HG03442 (cell line): Measurements from ENCODE around the gene MYO1E.

Experiments
- ATAC-seq: cut with Tn5 transposase; IDR thresholded peaks from one replicate; pipeline ENCODE4 v1.9.1; 2021; ENCODE audit warnings: mild to moderate bottlenecking, moderate library complexity; ENCODE audit not compliant: unreplicated experiment

MYO1E gene

GRCh38 chr15:59322056-59322759 lies 50.5 kb downstream of the MYO1E start:
- ATAC-seq = no peak

- no peak for ATAC-seq
Observed at GRCh38 chr15:59321000-59321689, 51.5 kb downstream of the MYO1E start.

DNA sequence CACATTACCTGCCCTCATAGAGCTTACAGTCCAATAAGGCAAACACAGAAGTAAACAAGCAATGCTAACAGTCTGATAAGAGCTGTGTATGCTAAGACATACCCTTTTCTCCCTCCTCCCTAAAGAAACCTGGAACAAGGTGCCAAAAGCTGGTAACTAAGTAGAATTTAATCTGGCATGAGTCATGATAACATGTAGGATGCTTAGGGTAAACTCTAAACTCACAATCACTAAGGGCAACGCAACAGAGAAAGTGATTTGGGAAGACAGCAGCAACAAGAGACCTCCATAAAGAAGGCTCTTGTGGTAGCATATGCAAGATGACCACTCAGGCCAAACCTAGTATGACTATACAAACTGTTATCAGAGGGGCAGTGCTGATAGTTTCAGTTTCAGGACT lies 55.5 kb downstream of the MYO1E start:
- no peak for ATAC-seq

DNA sequence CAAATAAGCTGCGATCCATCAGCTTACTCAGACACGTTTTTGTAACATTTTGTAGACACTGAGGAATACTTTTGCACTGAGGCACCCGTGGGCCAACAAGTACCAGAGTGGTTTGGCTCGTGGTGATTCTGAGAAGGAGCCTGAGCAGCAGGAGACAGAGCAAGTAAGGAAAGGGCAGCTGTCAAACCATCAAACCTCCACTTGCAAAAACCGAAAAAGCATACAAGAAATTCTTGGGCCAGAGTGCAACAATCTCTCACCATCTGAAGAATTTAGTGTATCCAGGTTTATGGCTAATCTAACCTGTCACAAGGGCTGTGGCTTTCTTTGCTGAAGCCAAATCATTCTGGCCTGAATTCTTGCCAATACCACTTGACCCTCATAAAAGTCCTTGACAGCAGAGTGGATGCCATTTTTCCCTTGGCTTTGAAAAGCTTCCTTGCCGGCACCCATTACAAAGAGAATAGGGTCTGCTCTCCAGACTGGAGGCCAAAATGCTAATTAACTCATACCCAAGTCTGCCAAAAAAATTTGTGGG lies 56.7 kb downstream of the MYO1E start:
- no peak for ATAC-seq

- ATAC-seq = peak; percentile 80
Observed at GRCh38 chr15:59313641-59314332, 58.9 kb downstream of the MYO1E start.

DNA sequence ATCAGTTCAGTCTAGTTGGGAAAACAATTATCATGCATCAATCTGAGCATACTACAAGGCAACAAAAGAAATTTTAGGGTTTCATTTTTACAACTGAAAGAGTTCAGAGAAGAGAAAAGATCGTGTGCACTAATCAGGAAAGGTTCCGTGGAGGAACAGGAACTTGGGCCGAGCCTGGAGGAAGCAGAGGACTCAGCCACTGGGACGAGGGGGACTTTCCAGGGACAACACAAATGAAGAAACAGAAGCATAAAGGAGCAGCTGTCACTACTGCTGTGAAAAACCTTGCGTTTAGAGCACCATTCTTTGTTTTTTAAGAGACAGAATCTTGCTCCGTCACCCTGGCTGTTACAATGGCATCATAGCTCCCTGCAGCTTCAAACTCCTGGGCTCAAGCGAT lies 60.5 kb downstream of the MYO1E start:
- no peak for ATAC-seq

DNA sequence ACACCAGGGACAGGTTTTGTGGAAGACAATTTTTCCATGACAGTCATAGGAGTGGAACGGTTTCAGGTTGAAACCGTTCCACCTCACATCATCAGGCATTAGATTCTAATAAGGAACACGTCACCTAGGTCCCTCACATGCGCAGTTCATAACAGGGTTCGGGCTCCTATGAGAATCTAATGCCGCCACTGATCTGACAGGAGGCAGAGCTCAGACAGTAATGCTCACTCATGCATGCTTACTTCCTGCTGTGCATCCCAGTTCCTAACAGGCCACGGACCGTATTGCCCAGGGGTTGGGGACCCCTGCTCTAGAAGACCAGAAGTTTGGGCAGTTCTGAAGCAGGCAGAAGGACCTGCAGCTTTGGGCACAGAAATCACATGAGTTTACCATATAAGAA lies 61.5 kb downstream of the MYO1E start:
- ATAC-seq = no peak

DNA sequence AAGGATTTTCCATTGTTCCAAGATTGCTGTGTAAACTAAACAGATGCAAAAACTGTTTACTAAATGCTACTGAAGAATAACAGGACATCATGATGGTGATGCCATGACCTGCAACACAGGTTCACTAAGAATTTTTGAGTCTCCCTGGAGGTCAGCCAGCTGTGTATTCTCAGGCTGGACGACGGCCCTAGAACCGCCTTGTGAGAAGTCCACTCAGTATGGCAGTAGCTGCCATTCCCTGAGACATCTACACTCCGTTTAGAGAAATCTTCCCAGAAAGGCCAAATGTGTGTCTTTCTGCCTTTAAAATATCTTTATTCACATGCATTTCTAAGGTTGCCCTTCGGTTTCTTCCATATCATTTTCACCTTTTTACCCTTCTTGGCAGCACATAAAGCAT lies 63.3 kb downstream of the MYO1E start:
- ATAC-seq = no peak

GRCh38 chr15:59307165-59307537 lies 65.5 kb downstream of the MYO1E start:
- ATAC-seq = no peak

DNA sequence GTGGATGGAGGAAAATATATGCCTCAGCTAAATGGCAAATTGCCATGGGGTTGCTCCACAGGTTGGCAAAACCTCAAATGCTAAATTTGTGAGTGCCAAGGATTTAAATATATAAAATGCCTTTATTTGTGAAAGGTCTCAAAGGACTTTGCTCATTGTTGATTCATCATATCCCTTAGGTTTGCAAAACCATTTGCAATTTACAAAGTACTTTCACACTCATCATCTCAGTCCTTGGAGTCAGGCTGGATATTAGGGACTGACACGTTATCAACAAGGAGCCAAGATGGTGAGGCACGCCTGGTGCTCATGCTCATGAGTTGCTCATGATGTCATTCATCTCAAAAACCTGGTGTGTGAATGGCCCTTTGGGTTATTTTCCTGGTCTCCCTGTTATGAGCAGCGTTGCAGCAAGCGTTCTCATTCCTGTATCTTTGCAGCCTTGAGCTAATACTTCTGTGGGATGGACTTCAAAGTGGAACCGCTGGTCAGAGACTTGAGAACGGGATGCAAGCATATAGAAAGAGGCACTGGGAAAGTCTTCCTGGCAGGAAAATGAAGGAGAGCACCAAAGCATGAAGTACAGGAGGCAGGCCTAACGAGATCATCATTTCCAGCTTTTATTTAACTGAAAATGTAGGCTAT lies 66.0 kb downstream of the MYO1E start:
- no peak for ATAC-seq

GRCh38 chr15:59304807-59305206 lies 67.9 kb downstream of the MYO1E start:
- ATAC-seq = no peak

DNA sequence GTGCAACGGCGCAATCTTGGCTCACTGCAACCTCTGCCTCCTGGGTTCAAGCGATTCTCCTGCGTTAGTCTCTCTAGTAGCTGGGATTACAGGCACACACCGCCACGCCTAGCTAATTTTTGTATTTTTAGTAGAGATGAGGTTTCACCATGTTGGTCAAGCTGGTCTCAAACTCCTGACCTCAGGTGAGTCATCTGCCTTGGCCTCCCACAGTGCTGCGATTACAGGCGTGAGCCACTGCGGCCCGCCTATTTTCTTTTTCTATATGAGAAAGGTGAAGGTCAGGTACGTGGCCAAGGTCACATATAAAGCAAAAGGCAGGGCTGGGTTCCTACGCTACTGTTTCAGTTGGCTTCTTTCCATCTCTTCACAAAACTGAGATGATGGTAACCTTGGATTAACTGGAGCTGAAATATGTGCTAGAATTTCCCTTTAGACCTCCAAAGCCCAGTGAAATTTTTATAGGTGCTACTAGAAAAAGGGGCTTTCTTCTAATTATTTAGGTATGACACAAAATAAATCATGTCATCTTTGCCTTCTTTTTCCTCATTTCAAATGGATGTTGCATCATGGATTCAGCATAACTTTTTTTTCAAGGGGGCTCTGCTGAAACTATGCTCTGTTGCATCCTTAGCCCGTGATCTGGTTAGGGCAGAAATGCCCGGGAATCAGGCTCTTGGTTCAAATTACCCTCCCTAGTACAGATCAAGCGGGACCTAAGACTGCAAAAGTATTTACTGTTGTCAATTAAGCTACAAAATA lies 68.5 kb downstream of the MYO1E start:
- ATAC-seq = peak; percentile 53

DNA sequence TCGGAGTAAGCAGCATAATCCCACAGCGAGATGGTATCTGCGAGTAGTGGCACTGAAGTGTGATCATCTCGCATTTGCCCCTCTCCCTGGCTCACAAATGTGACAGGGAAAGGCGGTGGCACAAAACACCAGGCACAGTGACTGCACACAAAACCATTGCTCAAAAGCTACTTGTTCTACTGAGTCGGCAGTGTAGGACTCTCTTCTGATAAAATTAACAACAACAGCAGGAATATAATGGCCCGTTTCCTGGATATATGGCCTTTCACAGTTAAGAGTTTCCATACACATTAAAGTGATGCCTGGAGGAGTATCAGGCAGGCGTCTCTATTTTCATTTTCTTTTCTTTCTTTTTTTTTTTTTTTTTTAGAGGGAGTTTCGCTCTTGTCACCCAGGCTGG lies 69.0 kb downstream of the MYO1E start:
- ATAC-seq = peak; percentile 13

DNA sequence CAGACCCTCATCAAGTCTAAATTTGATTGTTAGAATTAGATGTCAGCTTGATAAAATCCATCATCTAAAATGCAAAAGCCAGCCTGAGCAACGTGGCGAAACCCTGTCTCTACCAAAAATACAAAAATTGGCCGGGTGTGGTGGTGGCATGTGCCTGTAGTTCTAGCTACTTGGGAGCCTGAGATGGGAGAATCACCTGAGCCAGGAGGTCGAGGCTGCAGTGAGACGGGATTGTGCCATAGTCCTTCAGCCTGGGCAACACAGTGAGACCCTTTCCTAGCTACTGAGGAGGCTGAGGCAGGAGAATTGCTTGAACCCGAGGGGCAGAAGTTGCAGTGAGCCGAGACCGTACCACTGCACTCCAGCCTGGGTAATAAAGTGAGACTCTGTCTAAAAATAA lies 69.5 kb downstream of the MYO1E start:
- no peak for ATAC-seq

- no peak for ATAC-seq
Observed at GRCh38 chr15:59301527-59301926, 71.1 kb downstream of the MYO1E start.

DNA sequence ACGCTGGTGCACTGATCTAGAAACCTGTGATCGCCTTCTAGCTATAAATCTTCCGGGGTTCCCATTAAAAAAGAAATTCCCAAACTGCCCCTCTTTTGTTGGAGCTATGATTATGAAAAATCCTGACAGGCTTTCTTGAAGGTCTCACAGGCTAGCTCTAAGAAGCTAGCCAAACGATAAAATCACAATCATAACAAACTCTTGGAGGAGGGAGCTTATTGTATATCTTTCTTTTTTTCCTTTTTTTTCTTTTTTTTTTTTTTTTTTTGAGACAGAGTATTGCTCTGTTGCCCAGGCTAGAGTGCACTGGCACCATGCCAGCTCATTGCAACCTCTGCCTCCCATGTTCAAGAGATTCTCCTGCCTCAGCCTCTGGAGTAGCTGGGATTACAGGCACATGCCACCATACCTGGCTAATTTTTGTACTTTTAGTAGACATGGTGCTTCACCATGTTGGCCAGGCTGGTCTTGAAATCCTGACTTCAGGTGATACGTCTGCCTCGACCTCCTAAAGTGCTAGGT lies 72.0 kb downstream of the MYO1E start:
- no peak for ATAC-seq

DNA sequence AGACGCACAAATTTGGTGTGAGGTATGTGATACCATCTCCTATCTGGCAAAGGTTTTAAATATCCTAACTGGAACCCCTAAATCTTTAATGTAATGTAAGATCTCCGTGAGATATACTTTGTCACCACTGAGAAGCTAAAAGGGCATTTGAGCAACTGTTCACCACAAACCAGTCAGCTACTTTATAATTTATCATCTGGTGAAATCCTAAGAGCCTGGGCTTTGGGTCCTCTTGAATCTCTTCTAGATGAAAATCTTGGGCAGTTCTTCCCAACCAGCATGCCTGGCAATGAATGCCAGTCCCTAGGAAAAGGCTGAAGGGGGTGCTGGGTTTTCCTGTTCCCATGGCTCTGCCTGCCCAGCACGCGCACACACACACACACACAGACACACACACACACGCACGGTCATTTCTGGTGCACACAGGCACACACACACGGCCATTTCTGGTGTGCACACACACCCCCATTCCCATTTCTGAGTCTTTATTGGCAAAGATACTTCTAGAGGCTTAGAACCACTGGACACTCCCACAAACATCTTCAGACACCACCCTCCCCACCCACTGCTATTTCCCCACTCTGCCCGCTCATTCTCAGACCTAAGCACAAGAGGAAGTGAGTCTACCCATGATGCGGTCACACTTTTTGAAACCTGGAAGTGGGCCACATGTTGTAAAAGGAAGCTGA lies 72.6 kb downstream of the MYO1E start:
- peak; percentile 50 for ATAC-seq

GRCh38 chr15:59298854-59299250 lies 73.8 kb downstream of the MYO1E start:
- ATAC-seq = no peak

- ATAC-seq = peak; percentile 71
Observed at GRCh38 chr15:59298225-59298853, 74.3 kb downstream of the MYO1E start.
